Iris pigment epithelial cell (primary cell): ENCODE measurements around the gene NDUFB3.

Source experiments
- DNase-seq: peaks from one replicate; pipeline ENCODE4 v3.0.0-alpha.2; 2011; ENCODE audit warnings: low read depth

NDUFB3 gene

GRCh38 chr2:201128933-201129505 is 57.2 kb downstream of the NDUFB3 start:
- DNase-seq = peak; percentile 87

- peak; percentile 97 for DNase-seq
Observed at GRCh38 chr2:201130524-201131186, 58.9 kb downstream of the NDUFB3 start.

GRCh38 chr2:201132518-201132917 is 60.7 kb downstream of the NDUFB3 start:
- DNase-seq = no peak
